Nephron (organoid): ENCODE results near the gene SLC11A1.
A peak's percentile ranks its signal among the peaks of the same experiment; 100 is the strongest.

ENCODE experiments used
- H3K27ac Mint-ChIP-seq, 3 experiments: 2 replicates each; pipeline ENCODE4 v1.8.0; 2020; ENCODE audit warnings: mixed read lengths in 3 of 3, mild to moderate bottlenecking in 2 of 3, moderate library complexity in 1 of 3
- H3K27me3 Mint-ChIP-seq: 2 replicates; pipeline ENCODE4 v1.8.0; 2021; ENCODE audit warnings: low read depth, mild to moderate bottlenecking, moderate library complexity, mixed read lengths
- H3K36me3 Mint-ChIP-seq: 2 replicates; pipeline ENCODE4 v1.8.0; 2020; ENCODE audit warnings: low read depth, mixed read lengths
- H3K4me1 Mint-ChIP-seq: 2 replicates; pipeline ENCODE4 v1.8.0; 2020; ENCODE audit warnings: mixed read lengths
- H3K4me3 Mint-ChIP-seq, 3 experiments: 2 replicates each; pipeline ENCODE4 v1.8.0; 2020; ENCODE audit warnings: mild to moderate bottlenecking in 3 of 3, mixed read lengths in 3 of 3, moderate library complexity in 2 of 3
- H3K9me3 Mint-ChIP-seq: 2 replicates; pipeline ENCODE4 v1.8.0; 2020; ENCODE audit warnings: mixed read lengths
- TF ChIP-seq, protein P1 (sequence below), 3 experiments: fragments of 200-600 bp; sonication (generic); IDR thresholded peaks; one replicate each; pipeline ENCODE4 v1.5.0; 2021; ENCODE audit warnings: antibody characterized with exemption in 3 of 3; ENCODE audit not compliant: unreplicated experiment in 3 of 3

The SLC11A1 gene

DNA sequence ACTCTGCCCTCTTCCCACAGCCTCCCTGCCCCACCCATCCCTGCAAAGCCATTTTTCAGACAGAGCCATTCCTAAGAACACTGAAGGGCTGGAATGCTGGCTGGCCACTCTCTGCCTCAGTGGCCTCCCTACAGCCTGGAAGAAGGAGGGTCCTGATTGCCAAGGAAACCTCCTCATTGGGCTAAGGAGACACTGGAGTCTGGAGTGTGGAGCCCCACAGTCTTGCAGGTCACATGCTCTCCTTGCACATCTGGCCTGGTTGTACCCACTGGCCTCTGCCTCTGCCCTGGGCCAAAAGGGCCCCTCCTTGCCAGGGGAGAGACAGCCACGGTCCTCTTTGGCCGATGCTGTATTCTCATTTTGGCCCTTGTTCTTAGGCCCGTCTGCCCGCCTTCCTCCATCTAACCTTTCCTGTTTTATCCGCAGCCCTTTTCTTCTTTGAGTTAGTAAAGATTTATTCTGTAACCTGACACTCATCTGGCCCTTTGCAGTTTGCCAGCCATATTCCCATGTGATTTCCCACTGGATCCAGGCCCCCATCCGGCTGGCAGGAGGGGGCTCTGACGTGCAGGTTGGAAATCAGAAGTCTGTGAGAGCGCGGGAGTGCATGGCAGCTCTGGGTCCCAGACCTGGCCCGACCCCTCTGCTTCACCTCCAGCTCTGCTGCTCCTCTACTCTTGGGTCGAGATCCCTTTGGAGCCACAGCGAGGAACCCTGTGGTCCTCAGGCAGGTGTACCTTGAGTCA lies 36.4 kb upstream of the SLC11A1 start:
- Mint-ChIP-seq H3K36me3 (peaks cover 19% of the 10 kb centered on the region), H3K4me1 (peaks cover 18% of the 10 kb centered on the region), H3K27ac (peak overlapping the region; percentile 40 to 85 (median 43)), H3K27me3 (peaks cover 3% of the 10 kb centered on the region), H3K9me3 (peaks cover 4% of the 10 kb centered on the region), H3K4me3 (no peak overlapping the region)
- TF ChIP-seq, protein P1, sequence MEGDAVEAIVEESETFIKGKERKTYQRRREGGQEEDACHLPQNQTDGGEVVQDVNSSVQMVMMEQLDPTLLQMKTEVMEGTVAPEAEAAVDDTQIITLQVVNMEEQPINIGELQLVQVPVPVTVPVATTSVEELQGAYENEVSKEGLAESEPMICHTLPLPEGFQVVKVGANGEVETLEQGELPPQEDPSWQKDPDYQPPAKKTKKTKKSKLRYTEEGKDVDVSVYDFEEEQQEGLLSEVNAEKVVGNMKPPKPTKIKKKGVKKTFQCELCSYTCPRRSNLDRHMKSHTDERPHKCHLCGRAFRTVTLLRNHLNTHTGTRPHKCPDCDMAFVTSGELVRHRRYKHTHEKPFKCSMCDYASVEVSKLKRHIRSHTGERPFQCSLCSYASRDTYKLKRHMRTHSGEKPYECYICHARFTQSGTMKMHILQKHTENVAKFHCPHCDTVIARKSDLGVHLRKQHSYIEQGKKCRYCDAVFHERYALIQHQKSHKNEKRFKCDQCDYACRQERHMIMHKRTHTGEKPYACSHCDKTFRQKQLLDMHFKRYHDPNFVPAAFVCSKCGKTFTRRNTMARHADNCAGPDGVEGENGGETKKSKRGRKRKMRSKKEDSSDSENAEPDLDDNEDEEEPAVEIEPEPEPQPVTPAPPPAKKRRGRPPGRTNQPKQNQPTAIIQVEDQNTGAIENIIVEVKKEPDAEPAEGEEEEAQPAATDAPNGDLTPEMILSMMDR (IDR thresholded peaks at IDR 0.05; ENCODE audit: unreplicated experiment in 3 of 3) = no peak

DNA sequence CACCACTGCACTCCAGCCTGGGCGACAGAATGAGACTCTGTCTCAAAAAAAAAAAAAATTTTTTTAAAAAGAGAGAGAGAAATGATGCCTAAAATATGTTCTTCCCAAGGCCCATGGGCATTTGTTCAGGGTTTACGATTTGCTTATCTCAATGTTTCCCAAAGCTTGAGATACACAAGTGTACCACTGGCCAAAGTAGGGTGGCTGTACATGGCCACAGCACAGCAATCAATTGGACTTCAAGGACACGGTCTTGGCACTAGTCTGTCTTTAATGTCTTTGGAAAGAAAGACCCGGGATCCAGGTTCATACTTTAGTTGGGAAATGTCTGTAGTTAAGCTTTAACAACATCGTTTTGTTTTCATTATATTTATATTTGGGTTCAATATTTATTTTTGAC lies 34.9 kb upstream of the SLC11A1 start:
- TF ChIP-seq, protein P1 (IDR thresholded peaks at IDR 0.05; ENCODE audit: unreplicated experiment in 3 of 3) = no peak
- peaks cover 3% of the 10 kb centered on the region for H3K27me3 Mint-ChIP-seq
- peaks cover 14% of the 10 kb centered on the region for H3K36me3 Mint-ChIP-seq
- H3K4me1 Mint-ChIP-seq = peaks cover 18% of the 10 kb centered on the region
- H3K4me3 Mint-ChIP-seq = no peak overlapping the region
- no peak overlapping the region for H3K27ac Mint-ChIP-seq
- peaks cover 9% of the 10 kb centered on the region for H3K9me3 Mint-ChIP-seq

DNA sequence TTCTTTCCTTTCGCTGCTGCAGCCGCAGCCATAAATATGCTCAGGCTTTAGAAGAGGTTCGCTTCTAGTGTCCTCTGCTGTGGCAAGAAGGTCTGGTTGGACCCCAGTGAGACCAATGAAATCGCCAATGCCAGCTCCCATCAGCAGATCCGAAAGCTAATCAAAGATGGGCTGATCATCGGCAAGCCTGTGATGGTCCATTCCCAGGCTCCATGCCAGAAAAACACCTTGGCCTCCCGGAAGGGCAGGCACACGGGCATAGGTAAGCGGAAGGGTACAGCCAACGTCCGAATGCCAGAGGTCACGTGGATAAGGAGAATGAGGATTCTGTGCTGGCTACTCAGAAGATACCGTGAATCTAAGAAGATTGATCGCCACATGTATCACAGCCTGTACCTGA lies 28.0 kb upstream of the SLC11A1 start:
- Mint-ChIP-seq H3K36me3 (peaks cover 6% of the 10 kb centered on the region), H3K27ac (peak overlapping the region in 1 of 3 experiments; percentile 92), H3K4me1 (peaks cover 17% of the 10 kb centered on the region), H3K4me3 (peak overlapping the region in 2 of 3 experiments; percentile 23 to 47), H3K9me3 (peaks cover 15% of the 10 kb centered on the region), H3K27me3 (peaks cover 8% of the 10 kb centered on the region)
- TF ChIP-seq, protein P1 (IDR thresholded peaks at IDR 0.05; ENCODE audit: unreplicated experiment in 3 of 3) = no peak

DNA sequence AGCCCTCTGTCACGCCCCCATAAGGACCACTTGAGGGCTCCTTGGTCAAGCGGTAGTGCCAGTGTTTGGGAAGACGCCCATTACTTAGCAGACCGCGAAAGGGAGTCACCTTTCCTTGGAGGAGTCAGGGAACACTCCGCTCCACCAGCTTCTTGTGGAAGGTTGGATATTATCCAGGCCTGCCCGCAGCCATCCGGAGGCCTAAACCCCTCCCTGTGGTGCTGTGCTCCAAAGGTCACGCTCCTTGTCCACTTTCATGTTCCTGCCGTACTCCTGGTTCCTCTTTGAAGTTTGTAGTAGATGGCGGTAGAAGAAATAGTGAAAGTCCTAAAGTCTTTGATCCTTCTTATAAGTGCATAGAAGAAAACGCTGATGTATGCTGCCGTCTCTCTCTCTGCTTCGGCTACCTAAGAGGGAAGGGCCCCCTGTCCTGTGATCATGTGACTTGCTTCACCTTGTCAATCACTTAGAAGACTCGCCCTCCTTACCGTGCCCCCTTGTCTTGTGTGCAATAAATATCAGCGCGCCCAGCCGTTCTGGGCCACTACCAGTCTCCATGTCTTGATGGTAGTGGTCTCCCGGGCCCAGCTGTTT lies 27.1 kb upstream of the SLC11A1 start:
- H3K27me3 Mint-ChIP-seq = peaks cover 5% of the 10 kb centered on the region
- peak overlapping the region; percentile 29 to 43 (median 38) for H3K4me3 Mint-ChIP-seq

DNA sequence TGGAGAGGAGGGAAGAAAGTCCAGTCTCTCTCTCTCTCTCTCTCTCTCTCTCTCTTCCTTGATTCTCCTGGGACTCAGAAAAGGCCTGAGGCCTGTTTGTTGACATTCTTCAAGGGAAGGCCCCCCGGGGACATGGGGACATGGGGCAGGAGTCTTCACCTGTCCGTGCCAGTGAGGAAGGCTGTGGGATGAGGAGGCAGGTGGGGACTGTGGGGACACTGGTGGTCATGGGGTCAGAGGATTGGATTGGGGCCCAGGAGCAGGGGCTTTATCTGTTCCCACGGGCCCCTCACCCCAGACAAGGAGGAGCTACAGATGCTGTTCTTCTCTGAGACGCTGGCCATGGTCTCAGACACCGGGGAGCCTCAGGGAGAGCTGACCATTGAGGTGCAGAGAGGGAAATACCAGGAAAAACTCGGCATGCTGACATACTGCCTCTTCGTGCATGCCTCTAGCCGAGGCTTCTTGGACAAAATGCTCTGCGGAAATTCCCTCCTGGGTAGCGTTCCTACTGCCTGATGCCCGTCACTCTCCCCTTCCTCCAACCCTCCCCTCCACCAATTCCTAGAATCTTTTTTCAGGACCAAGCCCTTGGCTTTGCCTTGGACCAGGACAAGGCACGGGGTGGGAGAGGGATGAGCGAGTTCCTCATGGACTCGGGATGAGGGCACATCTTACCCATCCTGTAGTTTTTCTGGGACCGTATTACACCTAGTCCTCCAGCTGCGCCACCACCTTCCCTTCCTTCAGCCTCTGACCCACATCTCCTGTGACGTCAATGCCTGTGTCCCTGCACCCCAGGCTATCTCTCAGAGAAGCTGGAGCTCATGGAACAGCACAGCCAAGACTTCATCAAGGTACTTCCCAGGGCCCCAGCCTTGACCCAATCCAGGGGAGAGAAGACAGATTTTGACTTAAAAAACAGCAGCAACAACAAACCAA lies 24.6 kb upstream of the SLC11A1 start:
- H3K4me1 Mint-ChIP-seq = peaks cover 17% of the 10 kb centered on the region
- peaks cover 5% of the 10 kb centered on the region for H3K27me3 Mint-ChIP-seq
- H3K27ac Mint-ChIP-seq = peak overlapping the region; percentile 82 to 97 (median 97)
- no peaks in the 10 kb centered on the region for H3K36me3 Mint-ChIP-seq
- peak overlapping the region; percentile 64 to 77 (median 77) for H3K4me3 Mint-ChIP-seq
- H3K9me3 Mint-ChIP-seq = peaks cover 4% of the 10 kb centered on the region
- TF ChIP-seq, protein P1 (IDR thresholded peaks at IDR 0.05; ENCODE audit: unreplicated experiment in 3 of 3) = no peak

More for the DNA sequence above, 27.1 kb upstream of the SLC11A1 start:
- peak overlapping the region; percentile 72 to 92 (median 86) for H3K27ac Mint-ChIP-seq
- TF ChIP-seq, protein P1 (IDR thresholded peaks at IDR 0.05; ENCODE audit: unreplicated experiment in 3 of 3) = no peak
- no peaks in the 10 kb centered on the region for H3K36me3 Mint-ChIP-seq
- H3K4me1 Mint-ChIP-seq = peaks cover 17% of the 10 kb centered on the region
- H3K9me3 Mint-ChIP-seq = peaks cover 11% of the 10 kb centered on the region
